Ascending aorta (tissue), 2 donors: ENCODE results near the gene NFIA. TPM values are rescaled to one million over a fixed set of nuclear protein-coding genes. Genes with fewer than 3 reads are reported as not detected.

Experiments used
- DNase-seq, 2 donors: peaks; one replicate each; pipeline ENCODE4 v3.0.0-alpha.2; 2019; ENCODE audit warnings: low spot score in 2 of 2
- H3K27ac ChIP-seq, 2 donors: fragments of 200-600 bp; sonication (generic); one replicate each; pipeline ENCODE4 v1.5.1; 2016 to 2017; ENCODE audit warnings: mild to moderate bottlenecking in 1 of 2
- H3K27me3 ChIP-seq: fragments of 200-600 bp; sonication (generic); one replicate; pipeline ENCODE4 v1.5.1; 2017
- H3K36me3 ChIP-seq, 2 donors: fragments of 200-600 bp; sonication (generic); one replicate each; pipeline ENCODE4 v1.5.1; 2016
- H3K4me1 ChIP-seq, 2 donors: fragments of 200-600 bp; sonication (generic); one replicate each; pipeline ENCODE4 v1.5.1; 2016 to 2017; ENCODE audit warnings: mild to moderate bottlenecking in 1 of 2
- H3K4me3 ChIP-seq, 2 donors: fragments of 200-600 bp; sonication (generic); one replicate each; pipeline ENCODE4 v1.5.1; 2016 to 2017; ENCODE audit warnings: mild to moderate bottlenecking in 1 of 2
- H3K9me3 ChIP-seq, 2 donors: fragments of 200-600 bp; sonication (generic); one replicate each; pipeline ENCODE4 v1.5.1; 2016
- intact Hi-C: fragments of 100-400 bp; cut with DNase I; formaldehyde crosslinking; loops from one replicate; pipeline ENCODE4 v1.15.1; 2023
- total RNA-seq: library from RNA; depleted of rRNA; stranded (reverse); fragments of >200 nt; gene quantifications from one replicate; pipeline ENCODE4 v1.1.0, GENCODE V29; 2016
- TF ChIP-seq, protein P1 (sequence below), 3 experiments: fragments of 200-600 bp in 2 of 3; fragments of 450-650 bp in 1 of 3; sonication (generic) in 2 of 3; IDR thresholded peaks; one replicate each; pipeline ENCODE4 v1.5.1; 2016 to 2019; ENCODE audit warnings: antibody characterized with exemption in 3 of 3, mild to moderate bottlenecking in 1 of 3, moderate library complexity in 1 of 3

Gene NFIA
- total RNA-seq, 1 donor from 2014 or later = 52.0 TPM

- no peaks in the 10 kb centered on the region for H3K4me1 ChIP-seq
- peaks cover 0 to 5% of the 10 kb centered on the region in 2 donors for H3K9me3 ChIP-seq
- TF ChIP-seq, protein P1, sequence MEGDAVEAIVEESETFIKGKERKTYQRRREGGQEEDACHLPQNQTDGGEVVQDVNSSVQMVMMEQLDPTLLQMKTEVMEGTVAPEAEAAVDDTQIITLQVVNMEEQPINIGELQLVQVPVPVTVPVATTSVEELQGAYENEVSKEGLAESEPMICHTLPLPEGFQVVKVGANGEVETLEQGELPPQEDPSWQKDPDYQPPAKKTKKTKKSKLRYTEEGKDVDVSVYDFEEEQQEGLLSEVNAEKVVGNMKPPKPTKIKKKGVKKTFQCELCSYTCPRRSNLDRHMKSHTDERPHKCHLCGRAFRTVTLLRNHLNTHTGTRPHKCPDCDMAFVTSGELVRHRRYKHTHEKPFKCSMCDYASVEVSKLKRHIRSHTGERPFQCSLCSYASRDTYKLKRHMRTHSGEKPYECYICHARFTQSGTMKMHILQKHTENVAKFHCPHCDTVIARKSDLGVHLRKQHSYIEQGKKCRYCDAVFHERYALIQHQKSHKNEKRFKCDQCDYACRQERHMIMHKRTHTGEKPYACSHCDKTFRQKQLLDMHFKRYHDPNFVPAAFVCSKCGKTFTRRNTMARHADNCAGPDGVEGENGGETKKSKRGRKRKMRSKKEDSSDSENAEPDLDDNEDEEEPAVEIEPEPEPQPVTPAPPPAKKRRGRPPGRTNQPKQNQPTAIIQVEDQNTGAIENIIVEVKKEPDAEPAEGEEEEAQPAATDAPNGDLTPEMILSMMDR (IDR thresholded peaks at IDR 0.05) = no peak
- intact Hi-C loops = no loop called here
- no peak overlapping the region for H3K27ac ChIP-seq
- H3K36me3 ChIP-seq = peaks cover 4 to 11% of the 10 kb centered on the region in 2 donors
- no peaks in the 10 kb centered on the region for H3K27me3 ChIP-seq
- no peak overlapping the region for H3K4me3 ChIP-seq
- DNase-seq = no peak
Observed at GRCh38 chr1:61391730-61392129, 309.4 kb downstream of the NFIA start.

- TF ChIP-seq, protein P1 (IDR thresholded peaks at IDR 0.05) = no peak
- no peak overlapping the region for H3K4me3 ChIP-seq
- intact Hi-C loops = no loop called here
- no peaks in the 10 kb centered on the region for H3K27me3 ChIP-seq
- H3K9me3 ChIP-seq = peaks cover 0 to 5% of the 10 kb centered on the region in 2 donors
- H3K27ac ChIP-seq = no peak overlapping the region
- H3K36me3 ChIP-seq = peaks cover 4 to 11% of the 10 kb centered on the region in 2 donors
- peaks cover 0 to under 1% of the 10 kb centered on the region in 2 donors for H3K4me1 ChIP-seq
- DNase-seq = no peak
Observed at GRCh38 chr1:61392409-61393242, 310.3 kb downstream of the NFIA start.

GRCh38 chr1:61393575-61393974 lies 311.2 kb downstream of the NFIA start:
- no peaks in the 10 kb centered on the region for H3K27me3 ChIP-seq
- DNase-seq = no peak
- H3K27ac ChIP-seq = no peak overlapping the region
- TF ChIP-seq, protein P1 (IDR thresholded peaks at IDR 0.05) = no peak
- no peak overlapping the region for H3K4me3 ChIP-seq
- intact Hi-C loops = no loop called here
- H3K4me1 ChIP-seq = peaks cover 0 to 8% of the 10 kb centered on the region in 2 donors
- peaks cover 0 to 5% of the 10 kb centered on the region in 2 donors for H3K9me3 ChIP-seq
- peaks cover 4 to 11% of the 10 kb centered on the region in 2 donors for H3K36me3 ChIP-seq

DNA sequence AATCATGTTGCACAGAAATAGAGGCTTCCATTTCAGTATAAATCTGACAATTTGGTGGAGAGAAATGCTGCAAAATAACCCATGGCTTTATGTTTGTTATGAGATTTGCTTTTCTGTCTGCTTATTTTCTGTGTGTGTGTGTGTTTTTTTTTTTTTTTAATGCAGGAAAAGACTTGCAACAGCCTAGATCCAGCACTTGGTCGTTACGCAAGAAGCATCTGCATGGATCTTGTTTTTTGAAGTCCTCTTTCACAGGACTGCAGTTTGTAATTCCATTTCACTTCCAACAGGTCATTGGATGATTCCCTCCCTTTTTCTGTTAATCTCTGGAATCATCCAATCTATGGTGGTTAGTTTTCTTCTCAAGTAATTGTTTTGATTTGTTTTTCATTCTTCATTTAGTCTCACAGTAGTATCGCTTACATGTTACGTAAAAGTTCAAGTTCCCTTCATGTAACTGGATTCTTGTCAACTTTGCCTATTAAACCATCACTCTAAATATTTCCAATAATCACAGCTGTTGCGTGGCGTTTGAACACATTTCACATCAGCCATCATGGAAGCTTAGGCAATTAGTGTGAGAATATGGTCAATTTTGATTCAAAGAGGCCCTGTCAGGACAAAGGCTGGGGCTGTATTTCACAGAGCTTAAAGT lies 312.9 kb downstream of the NFIA start:
- TF ChIP-seq, protein P1 (IDR thresholded peaks at IDR 0.05) = no peak

GRCh38 chr1:61397495-61397894 lies 315.1 kb downstream of the NFIA start:
- H3K4me1 ChIP-seq = peaks cover 0 to 18% of the 10 kb centered on the region in 2 donors

More for the DNA sequence above, 312.9 kb downstream of the NFIA start:
- intact Hi-C loops = no loop called here
- peaks cover 0 to 18% of the 10 kb centered on the region in 2 donors for H3K4me1 ChIP-seq
- H3K4me3 ChIP-seq = no peak overlapping the region
- DNase-seq = no peak
- H3K27ac ChIP-seq = no peak overlapping the region
- H3K36me3 ChIP-seq = peaks cover 0 to 3% of the 10 kb centered on the region in 2 donors
- H3K27me3 ChIP-seq = no peaks in the 10 kb centered on the region
- H3K9me3 ChIP-seq = no peaks in the 10 kb centered on the region

More at GRCh38 chr1:61397495-61397894, 315.1 kb downstream of the NFIA start:
- DNase-seq = no peak
- H3K9me3 ChIP-seq = no peaks in the 10 kb centered on the region
- intact Hi-C loops = no loop called here
- TF ChIP-seq, protein P1 (IDR thresholded peaks at IDR 0.05) = no peak
- H3K27ac ChIP-seq = peak overlapping the region; percentile 30 to 61
- H3K4me3 ChIP-seq = no peak overlapping the region
- H3K36me3 ChIP-seq = no peaks in the 10 kb centered on the region
- no peaks in the 10 kb centered on the region for H3K27me3 ChIP-seq
